Loucy (cell line): ENCODE data around the gene ECEL1.

Source experiments
- CTCF ChIP-seq: fragments of 200-600 bp; sonication (generic); conservative IDR thresholded peaks from 2 replicates; pipeline ENCODE4 v1.5.1; 2014; ENCODE audit warnings: mild to moderate bottlenecking, antibody characterized with exemption, low read length
- EZH2phosphoT487 ChIP-seq: fragments of 200-600 bp; IDR thresholded peaks from 2 replicates; pipeline ENCODE4 v1.6.1; 2018; ENCODE audit warnings: antibody characterized with exemption, mild to moderate bottlenecking, moderate library complexity, borderline replicate concordance

GRCh38 chr2:232447091-232447620 is 40.5 kb downstream of the ECEL1 start:
- TF ChIP-seq CTCF (no peak), EZH2phosphoT487 (no peak)
